HG02884 (cell line): Measurements from ENCODE around the gene NPLOC4.

Source experiments
- ATAC-seq: cut with Tn5 transposase; IDR thresholded peaks from one replicate; pipeline ENCODE4 v1.9.1; 2021; ENCODE audit warnings: mild to moderate bottlenecking, moderate library complexity; ENCODE audit not compliant: unreplicated experiment

The NPLOC4 gene

GRCh38 chr17:81509972-81510784, 126.7 kb downstream of the NPLOC4 start:
- no peak for ATAC-seq

DNA sequence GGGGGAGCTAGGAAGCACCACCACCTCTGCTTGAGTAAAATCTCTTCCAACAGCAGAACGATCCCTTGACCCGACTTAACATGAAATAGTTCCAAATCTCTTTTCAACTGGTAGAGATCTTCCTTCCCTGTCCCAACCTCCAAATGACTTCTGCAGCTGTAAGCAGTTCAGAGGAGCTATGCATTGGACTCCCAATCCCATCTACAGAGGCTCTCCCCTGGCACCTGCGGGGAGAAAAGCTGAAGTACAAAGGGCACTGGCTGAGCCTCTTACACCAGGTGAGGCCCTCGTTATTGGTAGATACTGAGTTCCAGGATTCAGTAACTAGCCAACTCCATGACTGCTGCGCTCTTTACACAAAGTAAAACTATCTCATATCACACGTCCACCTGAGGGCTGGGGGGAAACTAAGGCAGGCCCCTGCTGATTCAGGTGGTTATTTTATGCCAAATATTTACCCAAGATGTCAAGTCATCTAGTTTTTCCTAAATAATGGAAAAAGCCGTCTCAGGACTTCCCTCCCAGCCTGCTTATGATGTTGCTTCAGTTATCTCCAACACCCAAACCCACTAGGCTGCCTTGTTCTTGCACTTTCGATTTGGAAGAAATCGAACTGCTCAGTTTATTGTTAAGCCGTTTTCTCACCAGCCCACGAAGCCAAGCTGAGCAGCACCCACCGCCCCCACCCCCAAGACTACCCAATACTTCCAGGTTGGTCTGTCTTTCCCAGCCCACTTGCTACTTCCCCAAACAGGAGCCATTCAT, 127.5 kb downstream of the NPLOC4 start:
- ATAC-seq: no peak

DNA sequence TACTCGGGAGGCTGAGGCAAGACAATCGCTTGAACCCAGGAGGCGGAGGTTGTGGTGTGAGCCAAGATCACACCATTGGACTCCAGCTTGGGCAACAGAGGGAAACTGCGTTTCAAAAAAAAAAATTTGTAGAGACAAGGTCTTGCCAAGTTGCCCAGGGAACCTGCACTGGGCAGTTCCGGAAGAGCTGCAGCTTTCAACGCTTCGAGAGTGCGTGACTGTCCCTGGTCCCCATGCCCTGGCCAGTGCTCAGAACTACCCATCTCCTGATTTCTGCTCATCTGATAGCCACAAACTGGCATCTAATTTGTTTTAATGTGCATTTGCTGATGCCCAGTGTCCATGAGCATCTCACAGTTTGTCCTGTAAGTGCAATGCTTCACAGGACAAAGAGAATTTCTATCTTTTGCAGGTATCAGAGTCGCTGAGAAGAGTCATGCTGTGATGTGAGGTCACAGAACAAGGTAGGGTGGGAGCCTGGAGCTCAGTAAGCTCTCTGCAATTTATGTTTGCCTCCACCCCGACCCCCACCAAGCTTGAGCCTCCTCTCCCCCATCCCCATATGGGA, 128.2 kb downstream of the NPLOC4 start:
- ATAC-seq: no peak
